CD8-positive, alpha-beta memory T cell (primary cell): ENCODE measurements around the gene CDC6. TPM values are rescaled to one million over a fixed set of nuclear protein-coding genes. Genes with fewer than 3 reads are reported as not detected.
A peak's percentile ranks its signal among the peaks of the same experiment; 100 is the strongest.

Experiments
- CTCF ChIA-PET: fragments of 350-600 bp; sonication (Branson Sonifier 250); formaldehyde crosslinking; loops from one replicate; lab custom pipeline; 2021; ENCODE audit warnings: antibody characterized with exemption; lab: Charles Lee
- POLR2A ChIA-PET: fragments of 350-600 bp; sonication (Branson Sonifier 250); formaldehyde crosslinking; loops from one replicate; lab custom pipeline; 2021; ENCODE audit warnings: antibody characterized with exemption; lab: Charles Lee
- DNase-seq, 5 donors: peaks; one replicate each; pipeline versions ENCODE4 v3.0.0 to v3.0.0-alpha.2; 2020 to 2022; ENCODE audit warnings: mixed read lengths in 1 of 5
- H3K27ac ChIP-seq: one replicate; pipeline ENCODE4 v1.7.0; 2013; ENCODE audit warnings: low read depth, mild to moderate bottlenecking, low read length, moderate library complexity
- H3K27me3 ChIP-seq: 2 replicates; pipeline ENCODE4 v1.7.0; 2013; ENCODE audit warnings: low read length, mild to moderate bottlenecking; ENCODE audit not compliant: insufficient read depth, poor library complexity, severe bottlenecking
- H3K36me3 ChIP-seq: 2 replicates; pipeline ENCODE4 v1.7.0; 2013; ENCODE audit warnings: mild to moderate bottlenecking, low read length, moderate library complexity; ENCODE audit not compliant: insufficient read depth
- H3K4me1 ChIP-seq: 2 replicates; pipeline ENCODE4 v1.7.0; 2013; ENCODE audit warnings: mild to moderate bottlenecking, low read length, moderate library complexity; ENCODE audit not compliant: insufficient read depth
- H3K4me3 ChIP-seq: 2 replicates; pipeline ENCODE4 v1.7.0; 2013; ENCODE audit warnings: mild to moderate bottlenecking, low read length
- H3K9me3 ChIP-seq: 2 replicates; pipeline ENCODE4 v1.7.0; 2013; ENCODE audit warnings: mild to moderate bottlenecking, low read length
- H3K27ac Mint-ChIP-seq, 8 donors: one replicate each; pipeline ENCODE4 v1.8.0; 2020 to 2021; ENCODE audit warnings: mixed read lengths in 8 of 8, mild to moderate bottlenecking in 6 of 8, inconsistent platforms in 3 of 8, moderate library complexity in 3 of 8
- H3K27me3 Mint-ChIP-seq, 2 donors: one replicate each; pipeline ENCODE4 v1.8.0; 2020 to 2021; ENCODE audit warnings: mixed read lengths in 2 of 2, mild to moderate bottlenecking in 1 of 2, moderate library complexity in 1 of 2
- H3K36me3 Mint-ChIP-seq, 3 donors: one replicate each; pipeline ENCODE4 v1.8.0; 2020 to 2021; ENCODE audit warnings: mixed read lengths in 3 of 3, inconsistent platforms in 1 of 3, mild to moderate bottlenecking in 1 of 3
- H3K4me1 Mint-ChIP-seq, 3 donors: one replicate each; pipeline ENCODE4 v1.8.0; 2020 to 2021; ENCODE audit warnings: mixed read lengths in 3 of 3, inconsistent platforms in 1 of 3, mild to moderate bottlenecking in 1 of 3
- H3K4me3 Mint-ChIP-seq, 7 donors: one replicate each; pipeline ENCODE4 v1.8.0; 2020 to 2021; ENCODE audit warnings: mixed read lengths in 7 of 7, mild to moderate bottlenecking in 6 of 7, moderate library complexity in 4 of 7, inconsistent platforms in 2 of 7
- H3K9me3 Mint-ChIP-seq, 5 donors: one replicate each; pipeline ENCODE4 v1.8.0; 2020 to 2022; ENCODE audit warnings: mixed read lengths in 5 of 5, mild to moderate bottlenecking in 3 of 5, moderate library complexity in 2 of 5, inconsistent platforms in 1 of 5
- polyA plus RNA-seq: library from polyadenylated mRNA; unstranded; fragments of 300-500 nt; fragmentation: Illumina TruSeq; gene quantifications from one replicate; pipeline ENCODE4 v1.2.3, GENCODE V29; 2021
- total RNA-seq, 2 experiments: library from RNA; stranded (reverse); gene quantifications; one replicate each; pipeline ENCODE4 v1.2.3, GENCODE V29; 2021

The CDC6 gene
- total and polyA plus RNA-seq, 3 experiments from 2014 or later, result 0.49 to 110 (median 107) TPM

- Mint-ChIP-seq H3K4me1 (peaks cover 11 to 44% (median 43%) of the 10 kb centered on the region in 3 donors), H3K36me3 (no peaks in the 10 kb centered on the region), H3K27me3 (no peaks in the 10 kb centered on the region), H3K4me3 (peak overlapping the region in 4 of 7 donors; percentile 13 to 64 (median 22)), H3K9me3 (no peaks in the 10 kb centered on the region), H3K27ac (peak overlapping the region in 7 of 8 donors; percentile 62 to 91 (median 83))
- Histone ChIP-seq H3K36me3 (no peaks in the 10 kb centered on the region), H3K4me3 (no peak overlapping the region), H3K27ac (no peak overlapping the region), H3K4me1 (peaks cover 73% of the 10 kb centered on the region), H3K9me3 (no peaks in the 10 kb centered on the region), H3K27me3 (no peaks in the 10 kb centered on the region)
- CTCF ChIA-PET, result interaction anchor here (0.8 to 17.8 kb wide), 4 partner anchors 7 to 44 kb away, joined by 3 to 365 read pairs (median 44); partner anchors contain the start of gene RARA
- DNase-seq, result no peak
- POLR2A ChIA-PET, result interaction anchor here (1.0 kb wide), 2 partner anchors 10 to 225 kb away, joined by 3 read pairs; no protein-coding TSS in a partner anchor
Observed at GRCh38 chr17:40312893-40313667, 25.4 kb downstream of the CDC6 start.

GRCh38 chr17:40313668-40314583, 26.2 kb downstream of the CDC6 start:
- no peaks in the 10 kb centered on the region for H3K9me3 Mint-ChIP-seq
- POLR2A ChIA-PET, result interaction anchor here (1.0 kb wide), 1 partner anchor 43 kb away, joined by 3 read pairs; no protein-coding TSS in a partner anchor
- peaks cover 66% of the 10 kb centered on the region for H3K4me1 ChIP-seq
- H3K4me3 ChIP-seq, result no peak overlapping the region
- peak overlapping the region in 5 of 7 donors; percentile 26 to 73 (median 59) for H3K4me3 Mint-ChIP-seq
- no peaks in the 10 kb centered on the region for H3K27me3 Mint-ChIP-seq
- H3K27ac ChIP-seq, result no peak overlapping the region
- H3K36me3 ChIP-seq, result no peaks in the 10 kb centered on the region
- H3K9me3 ChIP-seq, result no peaks in the 10 kb centered on the region
- H3K4me1 Mint-ChIP-seq, result peaks cover 16 to 49% (median 48%) of the 10 kb centered on the region in 3 donors
- H3K27me3 ChIP-seq, result no peaks in the 10 kb centered on the region
- CTCF ChIA-PET, result interaction anchor here (1.7 to 17.8 kb wide), 4 partner anchors 8 to 43 kb away, joined by 6 to 365 read pairs (median 55); partner anchors contain the start of gene RARA
- DNase-seq, result no peak
- peaks cover 0 to 4% (median 0%) of the 10 kb centered on the region in 3 donors for H3K36me3 Mint-ChIP-seq
- H3K27ac Mint-ChIP-seq, result peak overlapping the region in 7 of 8 donors; percentile 81 to 97 (median 90)

GRCh38 chr17:40314584-40314956, 26.9 kb downstream of the CDC6 start:
- CTCF ChIA-PET, result interaction anchor here (1.1 to 8.0 kb wide), 4 partner anchors 8 to 40 kb away, joined by 3 to 83 read pairs (median 16); partner anchors contain the start of gene RARA
- no peaks in the 10 kb centered on the region for H3K9me3 ChIP-seq
- Mint-ChIP-seq H3K27me3 (no peaks in the 10 kb centered on the region), H3K4me1 (peaks cover 21 to 55% (median 54%) of the 10 kb centered on the region in 3 donors), H3K4me3 (peak overlapping the region in 6 of 7 donors; percentile 8 to 73 (median 30)), H3K36me3 (peaks cover 0 to 8% (median 0%) of the 10 kb centered on the region in 3 donors), H3K9me3 (no peaks in the 10 kb centered on the region), H3K27ac (peak overlapping the region in 7 of 8 donors; percentile 77 to 97 (median 90))
- H3K27me3 ChIP-seq, result no peaks in the 10 kb centered on the region
- H3K4me1 ChIP-seq, result peaks cover 66% of the 10 kb centered on the region
- POLR2A ChIA-PET, result interaction anchor here (1.0 kb wide), 1 partner anchor 42 kb away, joined by 3 read pairs; no protein-coding TSS in a partner anchor
- no peaks in the 10 kb centered on the region for H3K36me3 ChIP-seq
- H3K4me3 ChIP-seq, result no peak overlapping the region
- peak in 4 of 5 donors; percentile 76 to 96 (median 86) for DNase-seq
- no peak overlapping the region for H3K27ac ChIP-seq

- peaks cover 0 to 10% (median 0%) of the 10 kb centered on the region in 3 donors for H3K36me3 Mint-ChIP-seq
- no peaks in the 10 kb centered on the region for H3K36me3 ChIP-seq
- H3K27ac Mint-ChIP-seq, result peak overlapping the region in 4 of 8 donors; percentile 10 to 81 (median 46)
- H3K27ac ChIP-seq, result no peak overlapping the region
- no peaks in the 10 kb centered on the region for H3K9me3 ChIP-seq
- peaks cover 28 to 61% (median 60%) of the 10 kb centered on the region in 3 donors for H3K4me1 Mint-ChIP-seq
- H3K4me3 Mint-ChIP-seq, result peak overlapping the region in 1 of 7 donors; percentile 13
- no peak overlapping the region for H3K4me3 ChIP-seq
- peaks cover 66% of the 10 kb centered on the region for H3K4me1 ChIP-seq
- no peaks in the 10 kb centered on the region for H3K9me3 Mint-ChIP-seq
- no peaks in the 10 kb centered on the region for H3K27me3 ChIP-seq
- POLR2A ChIA-PET, result interaction anchor here (0.7 to 1.5 kb wide), 4 partner anchors 9 to 42 kb away, joined by 3 read pairs; no protein-coding TSS in a partner anchor
- H3K27me3 Mint-ChIP-seq, result no peaks in the 10 kb centered on the region
- CTCF ChIA-PET, result interaction anchor here (1.1 to 8.0 kb wide), 4 partner anchors 9 to 39 kb away, joined by 3 to 83 read pairs (median 16); partner anchors contain the start of gene RARA
- DNase-seq, result no peak
Observed at GRCh38 chr17:40315206-40315605, 27.5 kb downstream of the CDC6 start.

GRCh38 chr17:40315678-40316570, 28.2 kb downstream of the CDC6 start:
- Histone ChIP-seq H3K9me3 (no peaks in the 10 kb centered on the region), H3K4me3 (no peak overlapping the region), H3K36me3 (no peaks in the 10 kb centered on the region), H3K27me3 (no peaks in the 10 kb centered on the region), H3K27ac (no peak overlapping the region), H3K4me1 (peaks cover 66% of the 10 kb centered on the region)
- DNase-seq, result no peak
- Mint-ChIP-seq H3K4me3 (peak overlapping the region in 5 of 7 donors; percentile 12 to 48 (median 29)), H3K27ac (peak overlapping the region in 6 of 8 donors; percentile 29 to 81 (median 60)), H3K4me1 (peaks cover 35 to 69% (median 68%) of the 10 kb centered on the region in 3 donors), H3K9me3 (no peaks in the 10 kb centered on the region), H3K27me3 (no peaks in the 10 kb centered on the region), H3K36me3 (peaks cover 0 to 10% (median 0%) of the 10 kb centered on the region in 3 donors)
- ChIA-PET POLR2A (interaction anchor here (0.7 to 1.5 kb wide), 3 partner anchors 8 to 29 kb away, joined by 3 read pairs; no protein-coding TSS in a partner anchor), CTCF (interaction anchor here (0.6 to 8.0 kb wide), 6 partner anchors 9 to 38 kb away, joined by 3 to 83 read pairs (median 6); partner anchors contain the start of gene RARA)

GRCh38 chr17:40316571-40317344, 29.1 kb downstream of the CDC6 start:
- Mint-ChIP-seq H3K27ac (peak overlapping the region; percentile 47 to 100 (median 98)), H3K4me1 (peaks cover 43 to 77% (median 76%) of the 10 kb centered on the region in 3 donors), H3K27me3 (no peaks in the 10 kb centered on the region), H3K4me3 (peak overlapping the region; percentile 86 to 98 (median 98)), H3K9me3 (no peaks in the 10 kb centered on the region), H3K36me3 (peaks cover 0 to 10% (median 0%) of the 10 kb centered on the region in 3 donors)
- Histone ChIP-seq H3K27me3 (no peaks in the 10 kb centered on the region), H3K36me3 (no peaks in the 10 kb centered on the region), H3K27ac (no peak overlapping the region), H3K9me3 (no peaks in the 10 kb centered on the region), H3K4me1 (peaks cover 66% of the 10 kb centered on the region), H3K4me3 (peak overlapping the region; percentile 92)
- DNase-seq, result no peak
- ChIA-PET CTCF (interaction anchor here (0.5 to 8.0 kb wide), 10 partner anchors 10 to 841 kb away, joined by 3 to 83 read pairs (median 6); partner anchors contain the start of gene RARA), POLR2A (interaction anchor here (0.6 to 2.9 kb wide), 4 partner anchors 10 to 248 kb away, joined by 3 to 17 read pairs (median 3); no protein-coding TSS in a partner anchor)
